Measurements from ENCODE around the gene BAIAP2.

BAIAP2 gene

GRCh38 chr17:81052199-81052997 lies 17.4 kb downstream of the BAIAP2 start:
- no peaks in the 10 kb centered on the region for H3K9me3 ChIP-seq (replicated peaks; ENCODE audit: insufficient read depth, low read length)
- no peaks in the 10 kb centered on the region for H3K9me2 ChIP-seq (replicated peaks; ENCODE audit: insufficient read depth, low read length)
- no peaks in the 10 kb centered on the region for H3K79me2 ChIP-seq (ENCODE audit: low read length)
- no peak overlapping the region for H3K27ac ChIP-seq (ENCODE audit: low read length)
- H3K4me2 ChIP-seq (ENCODE audit: low read depth, low read length) = no peak overlapping the region
- DNase-seq = no peak
- no peak overlapping the region for H3K9ac ChIP-seq (ENCODE audit: low read length)
- no peaks in the 10 kb centered on the region for H3F3A ChIP-seq (ENCODE audit: insufficient read depth, low read length)
- H3K4me1 ChIP-seq (ENCODE audit: low read length) = peaks cover 10% of the 10 kb centered on the region
- no peak overlapping the region for H2AFZ ChIP-seq (ENCODE audit: low read length)
- H3K4me3 ChIP-seq (ENCODE audit: low read length) = no peak overlapping the region
- peaks cover 95% of the 10 kb centered on the region for H3K27me3 ChIP-seq (replicated peaks; ENCODE audit: insufficient read depth, low read length)
- H4K20me1 ChIP-seq (ENCODE audit: insufficient read depth, low read length) = no peaks in the 10 kb centered on the region
- H3K36me3 ChIP-seq (replicated peaks; ENCODE audit: insufficient read depth, low read length) = no peaks in the 10 kb centered on the region
- TF ChIP-seq CTCF (IDR thresholded peaks at IDR 0.05; ENCODE audit: low read length) (no peak), EZH2phosphoT487 (IDR thresholded peaks at IDR 0.05; ENCODE audit: low read length) (no peak; the same call in 1 of the 2 replicates), EZH2 (optimal IDR thresholded peaks at IDR 0.05; ENCODE audit: low read depth, low read length) (no peak)

- no peaks in the 10 kb centered on the region for H3F3A ChIP-seq (ENCODE audit: insufficient read depth, low read length)
- H4K20me1 ChIP-seq (ENCODE audit: insufficient read depth, low read length) = no peaks in the 10 kb centered on the region
- H3K27me3 ChIP-seq (replicated peaks; ENCODE audit: insufficient read depth, low read length) = peaks cover 96% of the 10 kb centered on the region
- H3K79me2 ChIP-seq (ENCODE audit: low read length) = no peaks in the 10 kb centered on the region
- H3K4me1 ChIP-seq (ENCODE audit: low read length) = peaks cover 10% of the 10 kb centered on the region
- H3K4me2 ChIP-seq (ENCODE audit: low read depth, low read length) = no peak overlapping the region
- H3K4me3 ChIP-seq (ENCODE audit: low read length) = no peak overlapping the region
- no peaks in the 10 kb centered on the region for H3K9me3 ChIP-seq (replicated peaks; ENCODE audit: insufficient read depth, low read length)
- H2AFZ ChIP-seq (ENCODE audit: low read length) = no peak overlapping the region
- no peak overlapping the region for H3K27ac ChIP-seq (ENCODE audit: low read length)
- H3K9me2 ChIP-seq (replicated peaks; ENCODE audit: insufficient read depth, low read length) = no peaks in the 10 kb centered on the region
- H3K36me3 ChIP-seq (replicated peaks; ENCODE audit: insufficient read depth, low read length) = no peaks in the 10 kb centered on the region
- H3K9ac ChIP-seq (ENCODE audit: low read length) = no peak overlapping the region
- DNase-seq = no peak
- no peak for TF ChIP-seq EZH2phosphoT487 (IDR thresholded peaks at IDR 0.05; ENCODE audit: low read length)
- TF ChIP-seq EZH2 (optimal IDR thresholded peaks at IDR 0.05; ENCODE audit: low read depth, low read length) = no peak
- TF ChIP-seq CTCF (IDR thresholded peaks at IDR 0.05; ENCODE audit: low read length) = no peak
Measured at GRCh38 chr17:81053041-81053970, 18.4 kb downstream of the BAIAP2 start.

GRCh38 chr17:81054308-81054707 lies 19.4 kb downstream of the BAIAP2 start:
- no peak for DNase-seq
- Histone ChIP-seq H3F3A (ENCODE audit: insufficient read depth, low read length) (no peaks in the 10 kb centered on the region), H2AFZ (ENCODE audit: low read length) (no peak overlapping the region), H3K27ac (ENCODE audit: low read length) (no peak overlapping the region), H3K27me3 (replicated peaks; ENCODE audit: insufficient read depth, low read length) (peaks cover 96% of the 10 kb centered on the region), H3K4me2 (ENCODE audit: low read depth, low read length) (no peak overlapping the region), H3K79me2 (ENCODE audit: low read length) (no peaks in the 10 kb centered on the region), H3K4me1 (ENCODE audit: low read length) (peaks cover 7% of the 10 kb centered on the region), H3K9me3 (replicated peaks; ENCODE audit: insufficient read depth, low read length) (no peaks in the 10 kb centered on the region), H3K36me3 (replicated peaks; ENCODE audit: insufficient read depth, low read length) (no peaks in the 10 kb centered on the region), H3K4me3 (ENCODE audit: low read length) (no peak overlapping the region), H3K9me2 (replicated peaks; ENCODE audit: insufficient read depth, low read length) (no peaks in the 10 kb centered on the region), H3K9ac (ENCODE audit: low read length) (no peak overlapping the region), H4K20me1 (ENCODE audit: insufficient read depth, low read length) (no peaks in the 10 kb centered on the region)
- TF ChIP-seq EZH2phosphoT487 (IDR thresholded peaks at IDR 0.05; ENCODE audit: low read length) (no peak), EZH2 (optimal IDR thresholded peaks at IDR 0.05; ENCODE audit: low read depth, low read length) (no peak), CTCF (IDR thresholded peaks at IDR 0.05; ENCODE audit: low read length) (no peak)
